ENCODE results near the gene RIPOR3. TPM values are rescaled to one million over a fixed set of nuclear protein-coding genes. Genes with fewer than 3 reads are reported as not detected.

Gene RIPOR3
- 0.14 and 0.58 TPM in 2 replicates for total RNA-seq (2014; rRNA removed; shearing (Covaris generic))

- DNase-seq (ENCODE audit: low spot score): no peak
Observed at GRCh38 chr20:50690650-50691572, at the start of gene RIPOR3. RIPOR3 (minus strand) TSS chr20:50691542; CDS start chr20:50691128, 414 bp downstream.

GRCh38 chr20:50737352-50737751 is 46.0 kb upstream of the RIPOR3 start:
- no peak for DNase-seq (ENCODE audit: low spot score)

- DNase-seq (ENCODE audit: low spot score): no peak
Observed at GRCh38 chr20:50735813-50736212, 44.5 kb upstream of the RIPOR3 start.

- no peak for DNase-seq (ENCODE audit: low spot score)
Observed at GRCh38 chr20:50734730-50735679, 43.7 kb upstream of the RIPOR3 start.

GRCh38 chr20:50733644-50734349 is 42.5 kb upstream of the RIPOR3 start:
- DNase-seq (ENCODE audit: low spot score): no peak

GRCh38 chr20:50731930-50732690 is 40.8 kb upstream of the RIPOR3 start:
- DNase-seq (ENCODE audit: low spot score): no peak

GRCh38 chr20:50731055-50731929 is 40.0 kb upstream of the RIPOR3 start, which contains the start of gene PARD6B:
PARD6B (plus strand) TSS chr20:50731580; CDS start chr20:50731787, 207 bp downstream.
- peak; percentile 98 for DNase-seq (ENCODE audit: low spot score)

GRCh38 chr20:50730765-50731054 is 39.4 kb upstream of the RIPOR3 start:
- DNase-seq (ENCODE audit: low spot score): no peak

- DNase-seq (ENCODE audit: low spot score): no peak
Observed at GRCh38 chr20:50729901-50730764, 38.8 kb upstream of the RIPOR3 start.

GRCh38 chr20:50728981-50729874 is 37.9 kb upstream of the RIPOR3 start:
- DNase-seq (ENCODE audit: low spot score): no peak

- DNase-seq (ENCODE audit: low spot score): no peak
Observed at GRCh38 chr20:50728486-50728980, 37.2 kb upstream of the RIPOR3 start.

- no peak for DNase-seq (ENCODE audit: low spot score)
Observed at GRCh38 chr20:50727792-50728485, 36.6 kb upstream of the RIPOR3 start.

- no peak for DNase-seq (ENCODE audit: low spot score)
Observed at GRCh38 chr20:50726955-50727791, 35.8 kb upstream of the RIPOR3 start.

- DNase-seq (ENCODE audit: low spot score): no peak
Observed at GRCh38 chr20:50725724-50726005, 34.3 kb upstream of the RIPOR3 start.

- DNase-seq (ENCODE audit: low spot score): peak; percentile 77
Observed at GRCh38 chr20:50724851-50725723, 33.7 kb upstream of the RIPOR3 start.

All from H4 (cell line).